Gastroesophageal sphincter (tissue), 4 donors: ENCODE measurements around the gene MLLT10. TPM values are rescaled to one million over a fixed set of nuclear protein-coding genes. Genes with fewer than 3 reads are reported as not detected.

ENCODE experiments used
- ATAC-seq: fragments of 150-250 bp; one replicate; pipeline ENCODE4 v1.9.1; 2016; ENCODE audit warnings: mild to moderate bottlenecking, moderate library complexity
- H3K27ac ChIP-seq, 4 donors: fragments of 200-600 bp; sonication (generic) in 3 of 4; 1 replicate in 3 of 4; 2 replicates in 1 of 4; pipeline ENCODE4 v1.5.1; 2016 to 2019
- H3K27me3 ChIP-seq: fragments of 200-600 bp; sonication (generic); one replicate; pipeline ENCODE4 v1.5.1; 2019
- H3K36me3 ChIP-seq, 2 donors: fragments of 200-600 bp; sonication (generic); one replicate each; pipeline ENCODE4 v1.5.1; 2019; ENCODE audit warnings: control low read depth in 1 of 2
- H3K4me1 ChIP-seq, 3 donors: fragments of 200-600 bp; sonication (generic); 1 replicate in 2 of 3; 2 replicates in 1 of 3; pipeline ENCODE4 v1.5.1; 2016 to 2019; ENCODE audit warnings: control low read depth in 2 of 3
- H3K4me3 ChIP-seq, 2 donors: fragments of 200-600 bp; sonication (generic); one replicate each; pipeline ENCODE4 v1.5.1; 2019; ENCODE audit warnings: mild to moderate bottlenecking in 1 of 2, moderate library complexity in 1 of 2
- H3K9me3 ChIP-seq, 3 donors: fragments of 200-600 bp; sonication (generic); one replicate each; pipeline ENCODE4 v1.5.1; 2017 to 2019; ENCODE audit warnings: control low read depth in 2 of 3
- CTCF ChIP-seq, 4 experiments: fragments of 200-600 bp in 2 of 4; fragments of 450-650 bp in 2 of 4; sonication (generic) in 1 of 4; IDR thresholded peaks; one replicate each; pipeline ENCODE4 v1.5.1; 2017 to 2019; ENCODE audit warnings: antibody characterized with exemption in 4 of 4, mild to moderate bottlenecking in 2 of 4, moderate library complexity in 2 of 4
- EP300 ChIP-seq: sonication (generic); formaldehyde crosslinking; IDR thresholded peaks from one replicate; pipeline ENCODE4 v1.6.1; 2017; ENCODE audit warnings: antibody characterized with exemption, mild to moderate bottlenecking
- POLR2A ChIP-seq, 2 donors: fragments of 450-650 bp; IDR thresholded peaks; one replicate each; pipeline ENCODE4 v1.6.1; 2017; ENCODE audit warnings: antibody characterized with exemption in 2 of 2, mild to moderate bottlenecking in 2 of 2, moderate library complexity in 1 of 2
- POLR2AphosphoS5 ChIP-seq: sonication (generic); formaldehyde crosslinking; IDR thresholded peaks from one replicate; pipeline ENCODE4 v1.6.1; 2017; ENCODE audit warnings: antibody characterized with exemption
- WGBS, 2 donors: methylation state at CpG; one replicate each; pipeline ENCODE4 v1.1.5; 2018; ENCODE audit warnings: low coverage in 1 of 2; 5-methylcytosine and 5-hydroxymethylcytosine counted together
- total RNA-seq, 4 donors: library from RNA; depleted of rRNA; stranded (reverse); fragments of >200 nt; gene quantifications; one replicate each; pipeline ENCODE4 v1.1.0, GENCODE V29; 2016

MLLT10 gene
- total RNA-seq, 4 donors from 2014 or later, result 27.2 to 52.1 (median 39.0) TPM

- ATAC-seq, result peak; percentile 74
- Histone ChIP-seq H3K27me3 (no peaks in the 10 kb centered on the region), H3K4me3 (peak overlapping the region; percentile 59 to 79), H3K9me3 (no peaks in the 10 kb centered on the region), H3K36me3 (no peaks in the 10 kb centered on the region), H3K4me1 (peaks cover 0 to 38% (median 6%) of the 10 kb centered on the region in 3 donors), H3K27ac (peak overlapping the region in 3 of 4 donors; percentile 78 to 80 (median 79))
- TF ChIP-seq POLR2AphosphoS5 (peak; percentile 84), POLR2A (IDR thresholded peaks at IDR 0.05) (no peak)
- WGBS, 2 donors, result 6 to 9% methylated on average over 5 to 16 of the region's 37 CpGs
Measured at GRCh38 chr10:21497177-21497807, 36.7 kb upstream of the MLLT10 start.

GRCh38 chr10:21498377-21498776 is 35.7 kb upstream of the MLLT10 start:
- Histone ChIP-seq H3K27me3 (no peaks in the 10 kb centered on the region), H3K27ac (no peak overlapping the region), H3K4me3 (no peak overlapping the region), H3K4me1 (peaks cover 0 to 38% (median 6%) of the 10 kb centered on the region in 3 donors), H3K36me3 (no peaks in the 10 kb centered on the region), H3K9me3 (no peaks in the 10 kb centered on the region)
- no peak for ATAC-seq
- TF ChIP-seq EP300 (no peak), POLR2AphosphoS5 (no peak), CTCF (IDR thresholded peaks at IDR 0.05) (no peak), POLR2A (IDR thresholded peaks at IDR 0.05) (no peak)
- 59 to 84% methylated on average over 2 of the region's 2 CpGs for WGBS, 2 donors

- ATAC-seq, result no peak
- Histone ChIP-seq H3K9me3 (no peaks in the 10 kb centered on the region), H3K27ac (no peak overlapping the region), H3K36me3 (no peaks in the 10 kb centered on the region), H3K4me3 (no peak overlapping the region), H3K27me3 (no peaks in the 10 kb centered on the region), H3K4me1 (peaks cover 0 to 35% (median 6%) of the 10 kb centered on the region in 3 donors)
- WGBS, 2 donors, result 93 to 95% methylated on average over 8 of the region's 8 CpGs
- no peak for TF ChIP-seq POLR2A (IDR thresholded peaks at IDR 0.05)
- TF ChIP-seq EP300, result no peak
- TF ChIP-seq POLR2AphosphoS5, result no peak
- no peak for TF ChIP-seq CTCF (IDR thresholded peaks at IDR 0.05)
Measured at GRCh38 chr10:21498986-21499385, 35.0 kb upstream of the MLLT10 start.

GRCh38 chr10:21499701-21500577 is 34.1 kb upstream of the MLLT10 start:
- Histone ChIP-seq H3K27me3 (no peaks in the 10 kb centered on the region), H3K4me3 (peak overlapping the region in 1 of 2 donors; percentile 37), H3K9me3 (no peaks in the 10 kb centered on the region), H3K36me3 (no peaks in the 10 kb centered on the region), H3K27ac (no peak overlapping the region), H3K4me1 (peaks cover 0 to 25% (median 6%) of the 10 kb centered on the region in 3 donors)
- ATAC-seq, result no peak
- WGBS, 2 donors, result 90 to 93% methylated on average over 2 to 7 of the region's 72 CpGs
- TF ChIP-seq POLR2A (IDR thresholded peaks at IDR 0.05), result no peak
- TF ChIP-seq EP300, result no peak
- TF ChIP-seq POLR2AphosphoS5, result no peak
- TF ChIP-seq CTCF (IDR thresholded peaks at IDR 0.05), result no peak

- Histone ChIP-seq H3K27me3 (no peaks in the 10 kb centered on the region), H3K36me3 (no peaks in the 10 kb centered on the region), H3K9me3 (no peaks in the 10 kb centered on the region), H3K27ac (no peak overlapping the region), H3K4me1 (peaks cover 0 to 20% (median 6%) of the 10 kb centered on the region in 3 donors), H3K4me3 (peak overlapping the region in 1 of 2 donors; percentile 37)
- ATAC-seq, result no peak
- no peak for TF ChIP-seq POLR2A (IDR thresholded peaks at IDR 0.05)
- no peak for TF ChIP-seq POLR2AphosphoS5
- WGBS, 2 donors, result no CpG with 5 or more reads among the region's 14 CpGs
Measured at GRCh38 chr10:21500578-21500910, 33.5 kb upstream of the MLLT10 start.
